ENCODE measurements around the gene CNKSR1. TPM values are rescaled to one million over a fixed set of nuclear protein-coding genes. Genes with fewer than 3 reads are reported as not detected.

The CNKSR1 gene
- total RNA-seq, 2 donors from 2014 or later = 30.0 to 47.7 TPM

DNA sequence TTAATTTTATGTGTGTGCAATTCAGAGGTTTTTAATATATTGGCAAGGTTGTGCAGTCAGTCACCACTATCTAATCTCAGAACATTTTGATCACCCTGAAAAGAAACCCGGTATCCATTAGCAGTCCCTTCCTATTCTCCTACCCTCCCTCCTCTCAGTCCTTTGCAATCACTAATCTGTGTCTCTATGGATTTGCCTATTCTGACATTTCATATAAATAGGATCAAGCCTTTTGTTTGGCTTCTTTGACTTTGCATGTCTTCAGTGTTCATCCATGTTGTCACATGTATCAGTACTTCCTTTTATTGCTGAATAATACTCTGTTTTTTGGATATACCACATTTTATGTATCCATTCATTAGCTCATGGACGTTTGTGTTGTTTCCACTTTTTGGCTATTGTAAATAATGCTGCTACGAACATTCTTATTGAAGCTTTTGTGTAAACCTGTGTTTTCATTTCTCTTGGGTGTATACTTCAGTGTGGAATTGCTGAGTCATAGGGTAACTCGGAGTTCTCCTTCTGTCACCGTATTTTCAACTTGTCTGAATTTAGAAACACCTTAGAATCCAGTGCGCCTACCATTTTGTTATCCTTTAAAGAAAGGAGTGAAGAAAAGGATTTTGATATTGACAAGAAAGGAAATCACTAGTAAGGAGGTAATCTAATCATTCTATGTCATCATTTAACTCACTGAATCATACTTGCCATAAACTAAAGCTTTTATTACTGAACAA is 60.1 kb downstream of the CNKSR1 start:
- H3K36me3 ChIP-seq (replicated peaks in 1 of 2; ENCODE audit: insufficient read depth in 1 of 2, low read depth in 2 of 2) = peaks cover 0 to 2% of the 10 kb centered on the region in 2 donors
- H3K9me3 ChIP-seq = no peaks in the 10 kb centered on the region
- 46 to 53% methylated on average over 6 of the region's 6 CpGs for WGBS, 2 donors
- TF ChIP-seq, protein P1, sequence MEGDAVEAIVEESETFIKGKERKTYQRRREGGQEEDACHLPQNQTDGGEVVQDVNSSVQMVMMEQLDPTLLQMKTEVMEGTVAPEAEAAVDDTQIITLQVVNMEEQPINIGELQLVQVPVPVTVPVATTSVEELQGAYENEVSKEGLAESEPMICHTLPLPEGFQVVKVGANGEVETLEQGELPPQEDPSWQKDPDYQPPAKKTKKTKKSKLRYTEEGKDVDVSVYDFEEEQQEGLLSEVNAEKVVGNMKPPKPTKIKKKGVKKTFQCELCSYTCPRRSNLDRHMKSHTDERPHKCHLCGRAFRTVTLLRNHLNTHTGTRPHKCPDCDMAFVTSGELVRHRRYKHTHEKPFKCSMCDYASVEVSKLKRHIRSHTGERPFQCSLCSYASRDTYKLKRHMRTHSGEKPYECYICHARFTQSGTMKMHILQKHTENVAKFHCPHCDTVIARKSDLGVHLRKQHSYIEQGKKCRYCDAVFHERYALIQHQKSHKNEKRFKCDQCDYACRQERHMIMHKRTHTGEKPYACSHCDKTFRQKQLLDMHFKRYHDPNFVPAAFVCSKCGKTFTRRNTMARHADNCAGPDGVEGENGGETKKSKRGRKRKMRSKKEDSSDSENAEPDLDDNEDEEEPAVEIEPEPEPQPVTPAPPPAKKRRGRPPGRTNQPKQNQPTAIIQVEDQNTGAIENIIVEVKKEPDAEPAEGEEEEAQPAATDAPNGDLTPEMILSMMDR (IDR thresholded peaks at IDR 0.05) = no peak
- TF ChIP-seq POLR2A (IDR thresholded peaks at IDR 0.05) = no peak
- H3K4me1 ChIP-seq = peaks cover 11% of the 10 kb centered on the region
- intact Hi-C loops (cut with DNase I) = no loop called here
- H3K27me3 ChIP-seq = no peaks in the 10 kb centered on the region
- H3K4me3 ChIP-seq = no peak overlapping the region
- DNase-seq = no peak
- no peak overlapping the region for H3K27ac ChIP-seq
- ATAC-seq = no peak

Other genes starting within 250 kb of the CNKSR1 start
- 10 to 100 TPM; 14.8 to 46.4 TPM for gene PAFAH2, start 179.4 kb upstream of the CNKSR1 start, total RNA-seq
- not detected for gene EXTL1, start 155.7 kb upstream of the CNKSR1 start, total RNA-seq
- 10 to 100 TPM; 44.5 to 64.6 TPM for gene SLC30A2, start 131.4 kb upstream of the CNKSR1 start, total RNA-seq
- gene TRIM63, start 109.9 kb upstream of the CNKSR1 start, total RNA-seq = not detected
- 1 to 10 TPM; 5.6 to 7.8 TPM for gene PDIK1L, start 65.7 kb upstream of the CNKSR1 start, total RNA-seq
- 1 to 10 TPM; 3.1 to 4.6 TPM for gene FAM110D, start 18.4 kb upstream of the CNKSR1 start, total RNA-seq
- gene C1orf232, start 8.5 kb upstream of the CNKSR1 start, total RNA-seq = not detected
- 10 to 100 TPM; 25.2 to 33.0 TPM for gene ZNF593, start 7.6 kb upstream of the CNKSR1 start, total RNA-seq
- not detected for gene ZNF593OS, start 5.7 kb upstream of the CNKSR1 start, total RNA-seq
- gene CATSPER4, start 13.1 kb downstream of the CNKSR1 start, total RNA-seq = not detected
- 1 to 10 TPM; 6.2 to 6.9 TPM for gene CEP85, start 56.7 kb downstream of the CNKSR1 start, total RNA-seq
- gene SH3BGRL3, start 102.6 kb downstream of the CNKSR1 start, total RNA-seq = 10 to 100 TPM; 38.2 to 43.1 TPM
- 10 to 100 TPM; 12.2 to 14.8 TPM for gene UBXN11, start 129.1 kb downstream of the CNKSR1 start, total RNA-seq
- not detected for gene CD52, start 140.5 kb downstream of the CNKSR1 start, total RNA-seq
- 1 to 10 TPM in 1 of 2 donors, not detected in 1; 3.6 TPM for gene CRYBG2, start 176.6 kb downstream of the CNKSR1 start, total RNA-seq
- not detected for gene ZNF683, start 195.3 kb downstream of the CNKSR1 start, total RNA-seq
- gene LIN28A, start 233.3 kb downstream of the CNKSR1 start, total RNA-seq = not detected